GM23338 (cell line): ENCODE results near the gene COX8A.

Experiments
- CTCF ChIP-seq, 2 experiments: fragments of 200-600 bp in 1 of 2; sonication (generic) in 1 of 2; conservative IDR thresholded peaks; 2 replicates each; pipeline versions ENCODE4 v1.5.1 to v1.6.1; 2016 to 2017; ENCODE audit warnings: antibody characterized with exemption in 2 of 2, low read depth in 2 of 2, mild to moderate bottlenecking in 2 of 2, moderate library complexity in 1 of 2
- ETS1 ChIP-seq: IDR thresholded peaks from 2 replicates; pipeline ENCODE4 v1.6.1; 2016; ENCODE audit warnings: antibody characterized with exemption
- EZH2 ChIP-seq: fragments of 200-600 bp; sonication (generic); IDR thresholded peaks from one replicate; pipeline ENCODE4 v1.8.0; 2017; ENCODE audit warnings: antibody characterized with exemption, mild to moderate bottlenecking, low read depth; ENCODE audit not compliant: unreplicated experiment
- EZH2phosphoT487 ChIP-seq: fragments of 200-600 bp; sonication (generic); IDR thresholded peaks from one replicate; pipeline ENCODE4 v1.8.1; 2018; ENCODE audit warnings: antibody characterized with exemption; ENCODE audit not compliant: unreplicated experiment
- POLR2AphosphoS5 ChIP-seq: IDR thresholded peaks from 2 replicates; pipeline ENCODE4 v1.6.1; 2016; ENCODE audit warnings: antibody characterized with exemption, low read depth
- REST ChIP-seq: IDR thresholded peaks from one replicate; pipeline ENCODE4 v1.6.1; 2018; ENCODE audit warnings: antibody characterized with exemption; ENCODE audit not compliant: unreplicated experiment

GRCh38 chr11:64000026-64000739 lies 25.8 kb downstream of the COX8A start:
- TF ChIP-seq EZH2phosphoT487 (no peak), CTCF (conservative IDR thresholded peaks at IDR 0.05; ENCODE audit: low read depth in 2 of 2) (peak; percentile 52 to 85), EZH2 (no peak), REST (no peak), ETS1 (no peak), POLR2AphosphoS5 (no peak)
